Measurements from ENCODE around the gene LRP1B. TPM values are rescaled to one million over a fixed set of nuclear protein-coding genes. Genes with fewer than 3 reads are reported as not detected.

LRP1B gene
- total RNA-seq, 8 experiments from 2014 or later, result 0.04 to 31.2 (median 11.5) TPM

GRCh38 chr2:140392824-140393223, 1738.0 kb downstream of the LRP1B start:
- no peak for ATAC-seq (replicated peaks in 6 of 8)
- in situ Hi-C loops (cut with MboI; ENCODE audit: low pct_unique_long_range_greater_than_20kb in 2 of 9, low sequenced_read_pairs in 9 of 9, unreplicated experiment in 9 of 9), result no loop called here

GRCh38 chr2:140384946-140385345, 1745.9 kb downstream of the LRP1B start:
- WGBS, 10 experiments, result 51 to 100% (median 88%) methylated on average over 1 to 6 of the region's 6 CpGs; no CpG with 5 or more reads in 3 of the 10 experiments
- no peak overlapping the region for H3K27ac ChIP-seq
- peaks cover 0 to 2% of the 10 kb centered on the region in 2 donors for H3K4me1 ChIP-seq (replicated peaks in 1 of 2)
- ATAC-seq (replicated peaks in 6 of 8), result no peak
- in situ Hi-C loops (cut with MboI; ENCODE audit: low pct_unique_long_range_greater_than_20kb in 2 of 9, low sequenced_read_pairs in 9 of 9, unreplicated experiment in 9 of 9), result no loop called here
- no peak overlapping the region for H3K4me3 ChIP-seq

More at GRCh38 chr2:140392824-140393223, 1738.0 kb downstream of the LRP1B start:
- H3K4me1 ChIP-seq (replicated peaks in 1 of 2), result no peaks in the 10 kb centered on the region
- 52 to 92% (median 82%) methylated on average over 1 to 2 of the region's 2 CpGs for WGBS, 10 experiments
- no peak overlapping the region for H3K27ac ChIP-seq
- no peak overlapping the region for H3K4me3 ChIP-seq

GRCh38 chr2:140383781-140384180, 1747.0 kb downstream of the LRP1B start:
- in situ Hi-C loops (cut with MboI; ENCODE audit: low pct_unique_long_range_greater_than_20kb in 2 of 9, low sequenced_read_pairs in 9 of 9, unreplicated experiment in 9 of 9), result no loop called here
- WGBS, 10 experiments, result 39 to 85% (median 60%) methylated on average over 1 to 4 of the region's 4 CpGs
- no peak overlapping the region for H3K27ac ChIP-seq
- H3K4me3 ChIP-seq, result no peak overlapping the region
- ATAC-seq (replicated peaks in 6 of 8), result peak in 3 of 8 experiments; percentile 29 to 72 (median 46)
- H3K4me1 ChIP-seq (replicated peaks in 1 of 2), result peaks cover 0 to 2% of the 10 kb centered on the region in 2 donors

- Histone ChIP-seq H3K27ac (no peak overlapping the region), H3K4me3 (no peak overlapping the region), H3K4me1 (replicated peaks in 1 of 2) (no peaks in the 10 kb centered on the region)
- in situ Hi-C loops (cut with MboI; ENCODE audit: low pct_unique_long_range_greater_than_20kb in 2 of 9, low sequenced_read_pairs in 9 of 9, unreplicated experiment in 9 of 9), result no loop called here
- ATAC-seq (replicated peaks in 6 of 8), result peak in 1 of 8 experiments; percentile 13
- WGBS, 10 experiments, result 13 to 100% (median 100%) methylated on average over 1 to 5 of the region's 5 CpGs; no CpG with 5 or more reads in 1 of the 10 experiments
These were observed 1754.1 kb downstream of the LRP1B start for GRCh38 chr2:140376686-140377085.

GRCh38 chr2:140363131-140363530, 1767.7 kb downstream of the LRP1B start:
- Histone ChIP-seq H3K4me3 (no peak overlapping the region), H3K4me1 (replicated peaks in 1 of 2) (no peaks in the 10 kb centered on the region), H3K27ac (no peak overlapping the region)
- ATAC-seq (replicated peaks in 6 of 8), result no peak
- 93 to 100% (median 100%) methylated on average over 1 of the region's 1 CpG; no CpG with 5 or more reads in 6 of the 10 experiments for WGBS, 10 experiments
- in situ Hi-C loops (cut with MboI; ENCODE audit: low pct_unique_long_range_greater_than_20kb in 2 of 9, low sequenced_read_pairs in 9 of 9, unreplicated experiment in 9 of 9), result no loop called here

GRCh38 chr2:140362361-140362760, 1768.5 kb downstream of the LRP1B start:
- no peaks in the 10 kb centered on the region for H3K4me1 ChIP-seq (replicated peaks in 1 of 2)
- H3K4me3 ChIP-seq, result no peak overlapping the region
- no peak for ATAC-seq (replicated peaks in 6 of 8)
- in situ Hi-C loops (cut with MboI; ENCODE audit: low pct_unique_long_range_greater_than_20kb in 2 of 9, low sequenced_read_pairs in 9 of 9, unreplicated experiment in 9 of 9), result no loop called here
- H3K27ac ChIP-seq, result no peak overlapping the region
- 71 to 100% (median 92%) methylated on average over 1 of the region's 1 CpG; no CpG with 5 or more reads in 1 of the 10 experiments for WGBS, 10 experiments

- WGBS, 10 experiments, result 14 to 100% (median 80%) methylated on average over 1 to 2 of the region's 2 CpGs
- Histone ChIP-seq H3K4me3 (no peak overlapping the region), H3K27ac (no peak overlapping the region), H3K4me1 (replicated peaks in 1 of 2) (peaks cover 0 to 4% of the 10 kb centered on the region in 2 donors)
- in situ Hi-C loops (cut with MboI; ENCODE audit: low pct_unique_long_range_greater_than_20kb in 2 of 9, low sequenced_read_pairs in 9 of 9, unreplicated experiment in 9 of 9), result no loop called here
- no peak for ATAC-seq (replicated peaks in 6 of 8)
These were observed 1771.6 kb downstream of the LRP1B start for GRCh38 chr2:140359056-140359771.

- Histone ChIP-seq H3K27ac (no peak overlapping the region), H3K4me3 (no peak overlapping the region), H3K4me1 (replicated peaks in 1 of 2) (peaks cover 0 to 4% of the 10 kb centered on the region in 2 donors)
- no peak for ATAC-seq (replicated peaks in 6 of 8)
- WGBS, 10 experiments, result 88 to 100% (median 100%) methylated on average over 1 of the region's 1 CpG; no CpG with 5 or more reads in 2 of the 10 experiments
- in situ Hi-C loops (cut with MboI; ENCODE audit: low pct_unique_long_range_greater_than_20kb in 2 of 9, low sequenced_read_pairs in 9 of 9, unreplicated experiment in 9 of 9), result no loop called here
These were observed 1774.1 kb downstream of the LRP1B start for GRCh38 chr2:140356697-140357096.

GRCh38 chr2:140355511-140356090, 1775.2 kb downstream of the LRP1B start:
- H3K27ac ChIP-seq, result no peak overlapping the region
- 0 to 86% (median 53%) methylated on average over 1 to 2 of the region's 2 CpGs for WGBS, 10 experiments
- peaks cover 0 to 4% of the 10 kb centered on the region in 2 donors for H3K4me1 ChIP-seq (replicated peaks in 1 of 2)
- in situ Hi-C loops (cut with MboI; ENCODE audit: low pct_unique_long_range_greater_than_20kb in 2 of 9, low sequenced_read_pairs in 9 of 9, unreplicated experiment in 9 of 9), result no loop called here
- no peak overlapping the region for H3K4me3 ChIP-seq
- ATAC-seq (replicated peaks in 6 of 8), result no peak

- no peak for ATAC-seq (replicated peaks in 6 of 8)
- WGBS, 10 experiments, result 17 to 100% (median 77%) methylated on average over 1 to 2 of the region's 2 CpGs; no CpG with 5 or more reads in 2 of the 10 experiments
- Histone ChIP-seq H3K4me3 (no peak overlapping the region), H3K27ac (no peak overlapping the region), H3K4me1 (replicated peaks in 1 of 2) (peaks cover 0 to 4% of the 10 kb centered on the region in 2 donors)
- in situ Hi-C loops (cut with MboI; ENCODE audit: low pct_unique_long_range_greater_than_20kb in 2 of 9, low sequenced_read_pairs in 9 of 9, unreplicated experiment in 9 of 9), result no loop called here
These were observed 1776.3 kb downstream of the LRP1B start for GRCh38 chr2:140354544-140354943.

GRCh38 chr2:140353541-140353940, 1777.3 kb downstream of the LRP1B start:
- in situ Hi-C loops (cut with MboI; ENCODE audit: low pct_unique_long_range_greater_than_20kb in 2 of 9, low sequenced_read_pairs in 9 of 9, unreplicated experiment in 9 of 9), result no loop called here
- H3K27ac ChIP-seq, result no peak overlapping the region
- WGBS, 10 experiments, result 0 to 100% (median 30%) methylated on average over 1 to 2 of the region's 2 CpGs; no CpG with 5 or more reads in 1 of the 10 experiments
- no peak overlapping the region for H3K4me3 ChIP-seq
- H3K4me1 ChIP-seq (replicated peaks in 1 of 2), result peaks cover 0 to 4% of the 10 kb centered on the region in 2 donors
- ATAC-seq (replicated peaks in 6 of 8), result peak in 3 of 8 experiments; percentile 27 to 96 (median 63)

GRCh38 chr2:140351692-140352091, 1779.1 kb downstream of the LRP1B start:
- WGBS, 10 experiments, result 6 to 95% (median 64%) methylated on average over 2 to 3 of the region's 3 CpGs; no CpG with 5 or more reads in 2 of the 10 experiments
- ATAC-seq (replicated peaks in 6 of 8), result no peak
- in situ Hi-C loops (cut with MboI; ENCODE audit: low pct_unique_long_range_greater_than_20kb in 2 of 9, low sequenced_read_pairs in 9 of 9, unreplicated experiment in 9 of 9), result no loop called here
- Histone ChIP-seq H3K27ac (no peak overlapping the region), H3K4me1 (replicated peaks in 1 of 2) (peaks cover 3 to 4% of the 10 kb centered on the region in 2 donors), H3K4me3 (no peak overlapping the region)

GRCh38 chr2:140349695-140350094, 1781.1 kb downstream of the LRP1B start:
- no peak overlapping the region for H3K27ac ChIP-seq
- in situ Hi-C loops (cut with MboI; ENCODE audit: low pct_unique_long_range_greater_than_20kb in 2 of 9, low sequenced_read_pairs in 9 of 9, unreplicated experiment in 9 of 9), result no loop called here
- no peak for ATAC-seq (replicated peaks in 6 of 8)
- no peak overlapping the region for H3K4me3 ChIP-seq
- WGBS, 10 experiments, result 29 to 93% (median 72%) methylated on average over 2 to 3 of the region's 3 CpGs; no CpG with 5 or more reads in 1 of the 10 experiments
- H3K4me1 ChIP-seq (replicated peaks in 1 of 2), result peaks cover 0 to 3% of the 10 kb centered on the region in 2 donors
